Measurements from ENCODE around the gene DGAT2L6.

The DGAT2L6 gene

DNA sequence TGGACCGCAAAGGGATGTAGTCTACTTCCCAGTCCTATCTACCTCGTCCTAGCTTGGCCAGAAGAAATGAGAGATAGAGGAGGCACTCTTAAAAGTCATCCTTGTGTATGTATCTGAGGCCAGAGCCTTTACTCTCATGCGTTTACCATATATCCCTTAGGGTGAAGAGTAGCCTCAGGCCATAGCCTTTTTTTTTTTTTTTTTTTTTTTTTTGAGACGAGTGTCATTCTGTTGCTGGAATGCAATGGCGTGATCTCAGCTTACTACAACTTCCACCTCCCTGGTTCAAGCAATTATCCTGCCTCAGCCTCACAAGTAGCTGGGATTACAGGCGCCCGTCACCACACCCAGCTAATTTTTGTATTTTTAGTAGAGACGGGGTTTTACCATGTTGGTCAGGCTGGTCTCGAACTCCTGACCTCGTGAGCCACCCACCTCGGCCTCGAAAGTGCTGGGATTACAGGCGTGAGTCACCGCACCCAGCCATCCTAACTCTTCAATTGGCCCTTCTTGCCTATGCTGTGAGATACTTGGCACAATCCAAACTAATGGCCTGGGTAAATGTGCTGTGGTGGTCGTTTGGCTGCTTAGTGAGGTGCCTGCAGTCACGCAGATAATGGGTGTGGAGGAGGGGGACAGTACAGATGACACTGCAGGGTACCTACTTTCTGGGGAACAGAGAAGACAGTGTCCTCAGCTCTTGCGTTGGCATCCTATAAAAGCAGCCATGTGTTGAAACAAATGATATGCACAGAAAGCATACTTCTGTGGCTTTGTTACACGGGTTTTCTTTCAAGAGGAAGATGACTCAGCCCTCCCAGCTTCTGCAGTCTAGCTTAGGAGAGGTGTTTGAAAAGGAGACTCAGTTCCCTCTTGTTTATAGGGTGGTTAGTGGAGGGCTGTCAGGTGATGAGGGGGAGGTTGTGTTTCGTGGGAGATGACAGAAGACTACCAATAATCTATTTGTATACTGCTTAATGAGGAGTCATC lies 10.4 kb upstream of the DGAT2L6 start:
- H3K27ac ChIP-seq (ENCODE audit: low read depth, low read length) = peak overlapping the region; percentile 40; the same call in 1 of the 2 replicates

GRCh38 chrX:70168238-70169188 lies 8.8 kb upstream of the DGAT2L6 start:
- Histone ChIP-seq H3K4me3 (ENCODE audit: low read depth, low read length) (peak overlapping the region; percentile 46), H3K4me1 (ENCODE audit: control insufficient read depth, insufficient read depth, low read length) (peaks cover 62% of the 10 kb centered on the region), H3K27ac (ENCODE audit: low read depth, low read length) (peak overlapping the region; percentile 52; the same call in 1 of the 2 replicates), H3K9me3 (ENCODE audit: control insufficient read depth, insufficient read depth, low read depth, low read length) (peaks cover 2% of the 10 kb centered on the region; the same call in 1 of the 2 replicates), H3K36me3 (ENCODE audit: control insufficient read depth, insufficient read depth, low read length) (peaks cover 11% of the 10 kb centered on the region), H3K9ac (ENCODE audit: low read length) (peak overlapping the region; percentile 53), H3K27me3 (ENCODE audit: control insufficient read depth, insufficient read depth, low read length) (no peaks in the 10 kb centered on the region)

More for the DNA sequence above, 10.4 kb upstream of the DGAT2L6 start:
- peak overlapping the region; percentile 25 for H3K9ac ChIP-seq (ENCODE audit: low read length)
- H3K9me3 ChIP-seq (ENCODE audit: control insufficient read depth, insufficient read depth, low read depth, low read length) = peaks cover 2% of the 10 kb centered on the region; the same call in 1 of the 2 replicates
- H3K4me3 ChIP-seq (ENCODE audit: low read depth, low read length) = no peak overlapping the region
- H3K27me3 ChIP-seq (ENCODE audit: control insufficient read depth, insufficient read depth, low read length) = no peaks in the 10 kb centered on the region
- peaks cover 47% of the 10 kb centered on the region for H3K4me1 ChIP-seq (ENCODE audit: control insufficient read depth, insufficient read depth, low read length)
- H3K36me3 ChIP-seq (ENCODE audit: control insufficient read depth, insufficient read depth, low read length) = peaks cover 17% of the 10 kb centered on the region

- H3K9ac ChIP-seq (ENCODE audit: low read length) = no peak overlapping the region
- peak overlapping the region; percentile 52; the same call in 1 of the 2 replicates for H3K27ac ChIP-seq (ENCODE audit: low read depth, low read length)
- H3K27me3 ChIP-seq (ENCODE audit: control insufficient read depth, insufficient read depth, low read length) = no peaks in the 10 kb centered on the region
- H3K9me3 ChIP-seq (ENCODE audit: control insufficient read depth, insufficient read depth, low read depth, low read length) = peaks cover 2% of the 10 kb centered on the region; the same call in 1 of the 2 replicates
- peaks cover 62% of the 10 kb centered on the region for H3K4me1 ChIP-seq (ENCODE audit: control insufficient read depth, insufficient read depth, low read length)
- no peak overlapping the region for H3K4me3 ChIP-seq (ENCODE audit: low read depth, low read length)
- H3K36me3 ChIP-seq (ENCODE audit: control insufficient read depth, insufficient read depth, low read length) = peaks cover 9% of the 10 kb centered on the region
These were observed 8.0 kb upstream of the DGAT2L6 start for GRCh38 chrX:70169281-70169680.

DNA sequence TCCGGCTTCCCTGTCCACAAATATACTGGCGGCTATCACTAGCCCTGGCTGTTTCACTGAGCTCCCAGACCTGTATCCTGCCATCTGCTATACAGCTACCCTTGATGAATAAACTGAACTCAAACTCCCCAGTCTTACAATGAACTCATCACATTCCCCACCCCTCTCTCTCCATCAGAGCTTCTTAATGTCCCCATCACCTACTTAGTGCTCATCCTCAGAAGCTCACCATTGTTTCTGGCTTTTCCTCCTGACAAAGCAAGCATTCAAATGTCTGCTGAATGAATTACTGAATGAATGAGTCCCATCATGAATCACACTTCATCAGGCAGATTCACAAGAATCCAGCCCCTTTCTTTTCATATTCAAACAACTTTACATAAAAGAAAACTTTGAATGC lies 5.7 kb upstream of the DGAT2L6 start:
- no peaks in the 10 kb centered on the region for H3K27me3 ChIP-seq (ENCODE audit: control insufficient read depth, insufficient read depth, low read length)
- H3K36me3 ChIP-seq (ENCODE audit: control insufficient read depth, insufficient read depth, low read length) = no peaks in the 10 kb centered on the region
- H3K4me3 ChIP-seq (ENCODE audit: low read depth, low read length) = no peak overlapping the region
- H3K9ac ChIP-seq (ENCODE audit: low read length) = peak overlapping the region; percentile 14
- H3K27ac ChIP-seq (ENCODE audit: low read depth, low read length) = 0 out of 2 replicates have a peak overlapping the region, but pooled peaks have one; percentile 55
- H3K4me1 ChIP-seq (ENCODE audit: control insufficient read depth, insufficient read depth, low read length) = peaks cover 64% of the 10 kb centered on the region
- peaks cover 2% of the 10 kb centered on the region; the same call in 1 of the 2 replicates for H3K9me3 ChIP-seq (ENCODE audit: control insufficient read depth, insufficient read depth, low read depth, low read length)

DNA sequence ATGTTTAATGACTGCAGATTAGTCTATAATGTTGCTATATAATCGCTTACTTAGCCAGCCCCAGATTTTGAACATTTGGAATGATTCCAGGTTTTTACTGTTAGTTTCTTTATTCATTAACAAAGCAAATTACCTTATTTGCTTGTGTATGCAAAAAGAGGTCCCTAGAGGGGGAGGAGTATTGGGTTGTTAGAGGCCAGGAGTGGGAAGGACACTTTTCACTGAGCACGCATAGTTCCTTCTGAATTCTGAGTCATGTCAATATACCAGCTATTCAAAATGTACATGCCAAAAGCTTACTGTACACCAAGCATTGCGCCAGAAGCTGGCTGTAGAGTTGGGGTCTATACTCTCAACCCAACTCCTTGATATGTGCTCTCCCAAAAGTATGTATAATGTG lies 5.1 kb upstream of the DGAT2L6 start:
- Histone ChIP-seq H3K4me1 (ENCODE audit: control insufficient read depth, insufficient read depth, low read length) (peaks cover 65% of the 10 kb centered on the region), H3K27me3 (ENCODE audit: control insufficient read depth, insufficient read depth, low read length) (no peaks in the 10 kb centered on the region), H3K4me3 (ENCODE audit: low read depth, low read length) (no peak overlapping the region), H3K36me3 (ENCODE audit: control insufficient read depth, insufficient read depth, low read length) (no peaks in the 10 kb centered on the region), H3K9ac (ENCODE audit: low read length) (no peak overlapping the region), H3K9me3 (ENCODE audit: control insufficient read depth, insufficient read depth, low read depth, low read length) (peaks cover 2% of the 10 kb centered on the region; the same call in 1 of the 2 replicates), H3K27ac (ENCODE audit: low read depth, low read length) (no peak overlapping the region)

DNA sequence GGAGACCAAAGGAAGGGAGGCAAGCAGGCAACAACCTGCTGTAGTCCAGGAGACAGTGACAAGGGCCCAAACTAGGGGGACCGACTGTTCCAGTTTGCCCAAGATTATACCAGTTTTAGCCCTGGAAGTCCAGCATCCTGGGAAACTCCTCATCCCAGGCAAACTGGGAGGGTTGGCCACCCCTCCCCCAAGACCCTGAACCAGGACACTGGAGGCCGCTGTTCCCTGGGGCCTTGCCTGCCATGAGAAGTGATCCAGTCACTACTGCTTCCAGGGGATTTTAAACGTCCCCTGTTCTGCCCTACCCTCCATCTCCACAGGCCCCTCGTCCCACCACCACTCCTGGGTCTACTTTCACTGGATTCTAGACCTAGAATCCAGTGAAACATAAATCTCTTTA lies 4.3 kb upstream of the DGAT2L6 start:
- Histone ChIP-seq H3K4me1 (ENCODE audit: control insufficient read depth, insufficient read depth, low read length) (peaks cover 61% of the 10 kb centered on the region), H3K9me3 (ENCODE audit: control insufficient read depth, insufficient read depth, low read depth, low read length) (peaks cover 2% of the 10 kb centered on the region; the same call in 1 of the 2 replicates)

GRCh38 chrX:70174754-70175153 lies 2.5 kb upstream of the DGAT2L6 start:
- Histone ChIP-seq H3K9me3 (ENCODE audit: control insufficient read depth, insufficient read depth, low read depth, low read length) (peaks cover 2% of the 10 kb centered on the region; the same call in 1 of the 2 replicates), H3K36me3 (ENCODE audit: control insufficient read depth, insufficient read depth, low read length) (no peaks in the 10 kb centered on the region), H3K27ac (ENCODE audit: low read depth, low read length) (no peak overlapping the region), H3K27me3 (ENCODE audit: control insufficient read depth, insufficient read depth, low read length) (no peaks in the 10 kb centered on the region), H3K4me1 (ENCODE audit: control insufficient read depth, insufficient read depth, low read length) (peaks cover 43% of the 10 kb centered on the region), H3K9ac (ENCODE audit: low read length) (no peak overlapping the region), H3K4me3 (ENCODE audit: low read depth, low read length) (no peak overlapping the region)

More for the DNA sequence above, 4.3 kb upstream of the DGAT2L6 start:
- Histone ChIP-seq H3K27ac (ENCODE audit: low read depth, low read length) (no peak overlapping the region), H3K4me3 (ENCODE audit: low read depth, low read length) (no peak overlapping the region), H3K9ac (ENCODE audit: low read length) (no peak overlapping the region), H3K27me3 (ENCODE audit: control insufficient read depth, insufficient read depth, low read length) (no peaks in the 10 kb centered on the region), H3K36me3 (ENCODE audit: control insufficient read depth, insufficient read depth, low read length) (no peaks in the 10 kb centered on the region)

GRCh38 chrX:70175338-70175737 lies 1.9 kb upstream of the DGAT2L6 start:
- Histone ChIP-seq H3K36me3 (ENCODE audit: control insufficient read depth, insufficient read depth, low read length) (no peaks in the 10 kb centered on the region), H3K4me3 (ENCODE audit: low read depth, low read length) (no peak overlapping the region), H3K9me3 (ENCODE audit: control insufficient read depth, insufficient read depth, low read depth, low read length) (peaks cover 2% of the 10 kb centered on the region; the same call in 1 of the 2 replicates), H3K27ac (ENCODE audit: low read depth, low read length) (no peak overlapping the region), H3K4me1 (ENCODE audit: control insufficient read depth, insufficient read depth, low read length) (peaks cover 40% of the 10 kb centered on the region), H3K9ac (ENCODE audit: low read length) (no peak overlapping the region), H3K27me3 (ENCODE audit: control insufficient read depth, insufficient read depth, low read length) (no peaks in the 10 kb centered on the region)

- no peak overlapping the region for H3K9ac ChIP-seq (ENCODE audit: low read length)
- no peaks in the 10 kb centered on the region for H3K36me3 ChIP-seq (ENCODE audit: control insufficient read depth, insufficient read depth, low read length)
- no peak overlapping the region for H3K27ac ChIP-seq (ENCODE audit: low read depth, low read length)
- H3K4me3 ChIP-seq (ENCODE audit: low read depth, low read length) = no peak overlapping the region
- no peaks in the 10 kb centered on the region for H3K27me3 ChIP-seq (ENCODE audit: control insufficient read depth, insufficient read depth, low read length)
- no peaks in the 10 kb centered on the region for H3K4me1 ChIP-seq (ENCODE audit: control insufficient read depth, insufficient read depth, low read length)
- peaks cover 3% of the 10 kb centered on the region; the same call in 1 of the 2 replicates for H3K9me3 ChIP-seq (ENCODE audit: control insufficient read depth, insufficient read depth, low read depth, low read length)
These were observed 5.8 kb downstream of the DGAT2L6 start for GRCh38 chrX:70183091-70183490.

- Histone ChIP-seq H3K4me3 (ENCODE audit: low read depth, low read length) (no peak overlapping the region), H3K4me1 (ENCODE audit: control insufficient read depth, insufficient read depth, low read length) (no peaks in the 10 kb centered on the region), H3K9me3 (ENCODE audit: control insufficient read depth, insufficient read depth, low read depth, low read length) (peaks cover 11% of the 10 kb centered on the region; the same call in 1 of the 2 replicates), H3K27ac (ENCODE audit: low read depth, low read length) (no peak overlapping the region), H3K36me3 (ENCODE audit: control insufficient read depth, insufficient read depth, low read length) (no peaks in the 10 kb centered on the region), H3K9ac (ENCODE audit: low read length) (no peak overlapping the region), H3K27me3 (ENCODE audit: control insufficient read depth, insufficient read depth, low read length) (no peaks in the 10 kb centered on the region)
These were observed 12.9 kb downstream of the DGAT2L6 start for GRCh38 chrX:70190225-70190624.
